ENCODE results near the gene LBHD2. TPM values are rescaled to one million over a fixed set of nuclear protein-coding genes. Genes with fewer than 3 reads are reported as not detected.
"Not testable (repeated sequence)": the region's sequence is repeated elsewhere in the genome, so short reads cannot be mapped to it uniquely, and the experiment has no call there.

The LBHD2 gene
- total RNA-seq, 1 donor from 2014 or later: not detected

- DNase-seq (no peak), ATAC-seq (no peak)
- intact Hi-C loops (cut with micrococcal nuclease): no loop called here
Observed at GRCh38 chr14:103113303-103113702, 29.3 kb downstream of the LBHD2 start.

DNA sequence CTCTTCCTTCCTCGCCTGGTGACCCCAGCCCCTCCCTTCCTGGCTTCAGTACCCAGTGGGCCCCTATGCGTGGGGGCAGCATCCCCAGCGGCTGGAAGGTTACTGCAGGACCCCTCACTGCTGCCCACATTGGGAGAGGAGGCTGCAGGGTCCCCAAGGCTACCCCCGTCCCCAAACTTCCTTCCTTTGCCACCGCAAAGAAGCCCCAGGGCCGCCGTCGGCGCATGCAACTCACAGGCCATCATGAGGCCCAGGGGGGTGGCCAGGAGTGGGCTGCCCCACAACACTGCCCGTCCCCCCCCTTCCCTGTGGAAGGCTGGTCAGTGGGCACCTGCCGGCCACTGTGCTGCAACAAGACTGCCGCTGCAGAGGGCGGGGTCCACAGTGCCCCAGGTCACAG is 29.8 kb downstream of the LBHD2 start:
- intact Hi-C loops (cut with micrococcal nuclease): no loop called here
- DNase-seq: no peak
- no peak for ATAC-seq

GRCh38 chr14:103115086-103115679 is 31.2 kb downstream of the LBHD2 start:
- ATAC-seq; DNase-seq; intact Hi-C loops (cut with micrococcal nuclease): not testable (repeated sequence)

GRCh38 chr14:103115845-103116572 is 32.0 kb downstream of the LBHD2 start:
- DNase-seq (no peak), ATAC-seq (no peak)
- intact Hi-C loops (cut with micrococcal nuclease): no loop called here

DNA sequence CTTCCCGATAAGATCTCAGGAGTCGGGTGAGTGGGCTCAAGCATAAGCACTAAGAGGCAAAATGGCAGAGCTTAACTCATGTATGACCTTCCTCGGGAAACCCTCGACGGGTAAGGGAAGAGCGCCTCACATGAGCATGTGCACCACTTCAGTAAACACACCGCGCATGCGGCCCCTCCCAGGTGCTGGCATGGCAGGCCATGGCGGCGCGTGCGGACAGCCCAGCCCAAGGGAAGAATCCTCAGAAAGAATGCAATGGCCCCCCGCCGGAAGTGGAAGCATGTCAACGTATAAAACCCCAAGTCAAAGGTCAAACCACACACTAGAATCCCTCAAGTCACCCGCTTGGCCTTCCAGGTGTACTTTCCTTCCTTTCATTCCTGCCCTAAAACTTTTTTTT is 32.6 kb downstream of the LBHD2 start:
- intact Hi-C loops (cut with micrococcal nuclease): no loop called here
- ATAC-seq: no peak
- DNase-seq: no peak

DNA sequence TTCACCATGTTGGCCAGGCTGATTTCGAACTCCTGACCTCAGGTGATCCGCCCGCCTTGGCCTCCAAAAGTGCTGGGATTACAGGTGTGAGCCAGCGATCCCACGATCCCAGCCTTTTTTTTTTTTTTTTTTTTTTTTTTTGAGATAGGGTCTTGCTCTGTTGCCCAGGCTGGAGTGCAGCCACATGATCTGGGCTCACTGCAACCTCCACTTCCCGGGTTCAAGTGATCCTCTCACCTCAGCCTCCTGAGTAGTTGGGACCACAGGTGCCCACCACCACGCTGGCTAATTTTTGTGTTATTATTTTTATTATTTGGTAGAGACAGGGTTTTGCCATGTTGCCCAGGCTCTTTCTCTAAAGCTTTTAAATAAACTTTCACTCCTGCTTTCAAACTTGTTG is 33.5 kb downstream of the LBHD2 start:
- not testable (repeated sequence) for ATAC-seq

DNA sequence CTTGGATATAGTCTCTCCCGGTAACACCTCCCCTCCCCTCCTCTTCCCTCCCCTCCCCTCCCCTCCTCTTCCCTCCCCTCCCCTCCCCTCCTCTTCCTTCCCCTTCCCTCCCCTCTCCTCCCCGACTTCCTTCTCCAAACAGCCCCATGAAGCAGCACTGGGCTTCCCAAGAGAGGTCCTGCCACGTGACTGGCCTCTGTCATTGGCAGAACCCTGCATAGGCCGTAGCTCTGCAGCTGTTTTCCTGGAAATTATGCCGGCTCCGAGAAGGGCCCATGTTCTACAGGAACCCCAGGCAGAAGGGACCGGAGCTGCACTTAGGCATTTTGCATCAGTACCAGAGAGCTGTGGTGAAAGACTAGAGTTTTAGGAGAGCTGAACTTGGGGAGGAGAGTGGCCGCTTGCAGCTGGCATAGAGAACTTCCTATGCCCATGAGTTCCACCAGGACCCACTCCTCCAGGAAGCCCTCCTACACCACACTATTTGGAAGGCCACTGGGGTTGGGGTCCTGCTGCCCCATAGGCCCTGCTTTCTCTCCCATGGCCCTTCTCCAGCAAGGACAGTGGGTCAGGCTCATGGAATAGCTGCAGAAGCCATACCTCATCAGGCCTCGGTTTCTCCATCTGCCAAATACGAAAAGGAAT is 34.1 kb downstream of the LBHD2 start:
- DNase-seq (peak; percentile 89), ATAC-seq (peak; percentile 49)
- intact Hi-C loops (cut with micrococcal nuclease): no loop called here

More for the DNA sequence above, 33.5 kb downstream of the LBHD2 start:
- DNase-seq; intact Hi-C loops (cut with micrococcal nuclease): not testable (repeated sequence)

DNA sequence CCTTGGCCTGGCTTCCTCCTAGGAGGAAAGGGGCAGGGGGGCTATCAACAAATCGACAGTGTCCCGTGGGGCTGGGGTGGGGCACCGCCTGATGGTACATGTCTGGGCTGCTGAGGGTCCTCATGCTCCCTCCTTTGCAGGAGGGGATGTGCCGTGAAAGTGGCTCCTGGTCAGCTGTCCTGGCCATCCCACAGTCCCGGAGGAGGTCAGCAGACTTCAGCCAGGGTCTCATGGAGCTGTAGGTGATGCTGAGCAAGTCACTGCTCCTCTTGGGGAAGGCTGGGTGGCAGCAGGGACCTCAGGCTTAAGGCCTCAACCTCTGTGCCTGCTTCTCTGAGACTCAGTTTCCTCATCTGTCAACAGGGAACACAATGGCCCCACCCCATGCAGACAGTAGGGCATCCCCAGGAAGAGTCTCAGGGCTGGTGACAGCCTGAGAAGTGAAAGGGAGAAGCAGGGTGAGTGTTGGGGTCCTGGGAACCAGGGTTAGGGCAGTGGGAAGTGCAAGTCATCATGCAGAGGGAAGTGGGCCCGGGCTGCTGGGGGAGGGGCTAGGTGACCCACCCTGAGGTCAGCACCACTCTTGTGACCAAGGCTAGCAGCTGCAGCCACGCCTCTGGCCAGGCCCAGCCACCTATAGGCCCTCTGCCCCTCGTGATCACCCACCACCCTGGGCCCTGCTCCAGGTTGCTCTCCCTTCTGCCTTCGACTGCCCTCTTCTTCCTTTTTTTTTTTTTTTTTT is 34.8 kb downstream of the LBHD2 start:
- intact Hi-C loops (cut with micrococcal nuclease): no loop called here
- DNase-seq (peak; percentile 84), ATAC-seq (peak; percentile 2)

DNA sequence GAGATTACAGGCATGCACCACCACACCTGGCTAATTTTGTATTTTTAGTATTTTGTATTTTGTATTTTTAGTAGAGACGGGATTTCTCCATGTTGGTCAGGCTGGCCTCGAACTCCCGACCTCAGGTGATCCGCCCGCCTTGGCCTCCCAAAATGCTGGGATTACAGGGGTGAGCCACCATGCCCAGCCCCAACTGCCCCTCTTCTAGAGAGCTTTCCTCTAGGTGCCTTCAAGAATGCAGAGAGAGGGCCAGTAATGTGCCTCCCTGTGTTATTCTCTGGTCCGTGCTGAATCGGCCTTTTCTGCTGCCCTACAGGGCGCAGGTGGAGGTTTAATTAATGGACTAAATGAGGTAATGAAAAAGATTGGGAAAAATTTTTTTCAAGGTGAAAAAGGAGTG is 35.5 kb downstream of the LBHD2 start:
- DNase-seq; ATAC-seq; intact Hi-C loops (cut with micrococcal nuclease): not testable (repeated sequence)

DNA sequence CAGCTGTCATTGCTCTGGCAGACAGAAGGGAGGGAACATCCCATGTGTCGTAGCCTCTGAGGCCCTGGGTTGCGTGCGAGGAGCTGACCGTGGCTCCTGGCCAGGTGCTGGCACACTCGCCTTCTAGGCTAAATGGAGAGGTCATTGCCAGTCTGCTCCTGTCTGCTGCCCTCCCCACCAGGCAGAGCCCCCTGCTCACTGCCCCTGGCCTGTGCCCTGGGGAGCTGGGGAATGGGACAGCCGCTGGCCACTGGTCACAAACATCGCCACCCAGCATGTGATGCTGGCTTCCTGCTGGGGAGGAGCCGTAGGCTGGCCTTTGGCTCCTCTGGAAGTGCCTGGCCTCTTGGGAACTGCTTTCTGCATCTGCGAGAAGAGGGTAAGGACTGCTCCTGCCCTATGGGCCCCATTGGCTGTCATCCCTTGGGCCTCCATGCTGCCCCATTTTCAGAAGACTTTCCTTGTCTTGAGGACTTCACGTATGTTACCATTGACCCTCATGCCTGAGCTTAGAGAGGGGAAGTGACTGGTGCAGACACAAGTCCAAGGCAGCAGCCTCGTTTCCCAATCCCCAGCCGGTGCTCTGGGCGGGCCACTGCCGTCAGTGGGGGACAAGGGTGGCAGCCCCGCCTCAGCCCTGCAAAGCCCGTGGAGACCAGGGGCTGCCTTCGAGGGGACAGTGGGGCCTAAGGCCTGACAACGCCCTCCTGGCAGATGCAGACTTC is 37.3 kb downstream of the LBHD2 start:
- DNase-seq: peak; percentile 82
- intact Hi-C loops (cut with micrococcal nuclease): no loop called here
- peak; percentile 31 for ATAC-seq

DNA sequence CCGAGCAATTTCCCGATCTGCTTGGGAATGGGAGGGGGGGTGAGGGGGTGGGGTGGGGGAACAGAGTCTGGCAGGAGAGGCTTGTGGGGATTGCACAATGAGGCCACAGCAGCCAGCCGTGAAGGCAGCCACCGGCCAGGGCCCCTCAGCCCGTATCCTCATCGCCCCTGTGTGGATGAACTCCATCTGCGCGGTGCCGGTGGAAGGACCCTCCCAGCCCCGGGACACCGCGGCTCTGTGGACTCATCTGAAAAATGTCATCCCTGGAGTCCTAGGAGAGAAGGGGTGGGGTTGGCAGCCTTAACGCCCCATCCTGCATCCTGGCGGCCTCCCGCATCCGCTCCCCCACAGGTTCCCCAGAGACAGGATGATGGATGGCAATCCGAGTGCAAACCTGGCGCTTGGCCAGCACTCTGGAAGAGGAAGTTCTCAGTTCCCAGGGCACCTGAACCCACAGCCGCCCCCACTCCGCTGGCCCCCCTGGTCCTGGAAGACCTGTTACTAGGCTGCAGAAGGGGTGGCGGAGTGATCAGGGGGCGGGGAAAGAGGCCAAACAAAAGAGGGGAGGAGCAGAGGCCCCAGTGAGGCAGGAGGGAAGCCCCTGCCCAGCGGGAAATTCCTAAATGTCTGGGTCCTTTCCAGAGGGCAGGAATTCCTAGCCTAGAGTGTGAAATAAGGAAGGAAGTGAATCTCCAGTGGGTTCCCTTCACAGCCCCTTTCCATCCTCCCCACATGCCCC is 38.0 kb downstream of the LBHD2 start:
- DNase-seq (peak; percentile 94), ATAC-seq (peak; percentile 66)
- intact Hi-C loops (cut with micrococcal nuclease): no loop called here

DNA sequence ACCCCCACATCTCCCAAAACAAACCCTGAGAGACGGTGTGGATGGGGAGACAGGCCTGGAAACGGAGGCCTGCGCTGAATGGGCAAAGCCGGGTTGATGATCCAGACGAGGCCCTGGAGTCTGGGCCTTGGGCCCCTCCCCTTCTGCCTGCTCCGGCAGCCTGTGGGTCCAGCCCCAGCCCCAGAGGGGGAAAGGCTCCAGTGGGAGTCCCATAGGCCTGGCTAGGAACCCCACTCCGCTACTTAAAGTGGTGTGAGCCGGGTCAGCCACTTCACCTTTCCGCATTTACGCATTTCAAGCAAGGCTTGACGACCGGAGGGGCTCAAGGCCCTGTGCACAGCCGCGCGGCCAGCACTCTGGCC is 38.6 kb downstream of the LBHD2 start:
- intact Hi-C loops (cut with micrococcal nuclease): no loop called here
- DNase-seq (peak; percentile 61), ATAC-seq (peak; percentile 7)

- intact Hi-C loops (cut with micrococcal nuclease): no loop called here
- ATAC-seq (peak; percentile 70), DNase-seq (peak; percentile 89)
Observed at GRCh38 chr14:103122947-103123633, 39.1 kb downstream of the LBHD2 start, which contains the start of gene TNFAIP2. TSS of gene TNFAIP2 (plus strand) at chr14:103123461. CDS start at chr14:103126458, 2,997 bp downstream.

- intact Hi-C loops (cut with micrococcal nuclease): no loop called here
- peak; percentile 10 for ATAC-seq
- peak; percentile 81 for DNase-seq
Observed at GRCh38 chr14:103123634-103124500, 39.9 kb downstream of the LBHD2 start.

DNA sequence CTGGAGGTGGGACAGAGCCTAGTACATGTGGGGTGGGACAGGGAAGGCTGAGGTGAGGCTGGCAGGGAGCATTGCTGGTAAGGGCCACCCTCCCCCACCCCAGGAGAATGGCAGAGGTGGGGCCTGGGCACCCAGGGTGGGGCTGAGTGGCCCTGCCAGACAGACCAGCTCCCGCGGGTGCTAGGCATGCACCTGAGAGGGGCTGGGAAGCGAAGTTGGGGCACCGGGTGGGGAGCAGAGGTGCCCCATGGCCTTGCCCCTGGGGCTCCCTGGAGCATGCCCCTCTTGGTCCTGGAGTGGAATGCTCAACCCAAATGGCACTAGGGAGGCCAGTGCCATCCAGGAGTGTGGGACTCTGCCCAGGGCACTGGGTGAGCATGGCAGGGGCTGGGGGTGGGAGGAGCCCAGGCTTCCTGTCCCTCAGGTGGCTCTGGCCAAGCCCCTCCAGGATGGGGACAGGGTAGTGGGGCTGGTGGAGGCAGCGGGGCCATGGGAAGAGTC is 40.5 kb downstream of the LBHD2 start:
- intact Hi-C loops (cut with micrococcal nuclease): no loop called here
- ATAC-seq (no peak), DNase-seq (peak; percentile 34)

Data from left ventricle myocardium superior (tissue), 1 donor.